SU-DHL-6 (cell line): ENCODE data around the gene UGT1A4.

ENCODE experiments used
- CTCF ChIP-seq: fragments of 200-600 bp; sonication (generic); IDR thresholded peaks from one replicate; pipeline ENCODE4 v1.5.1; 2017; ENCODE audit warnings: antibody characterized with exemption, mild to moderate bottlenecking, low read length, moderate library complexity; ENCODE audit not compliant: insufficient read depth, poor library complexity, severe bottlenecking
- EZH2phosphoT487 ChIP-seq: fragments of 200-600 bp; sonication (generic), shearing (Covaris generic); conservative IDR thresholded peaks from 2 replicates; pipeline ENCODE4 v1.6.1; 2018; ENCODE audit warnings: mild to moderate bottlenecking, antibody characterized with exemption, low read length, moderate library complexity, mixed read lengths

- TF ChIP-seq CTCF (no peak), EZH2phosphoT487 (no peak)
Measured at GRCh38 chr2:233756429-233757081, 38.0 kb downstream of the UGT1A4 start.
